ENCODE measurements around the gene LCT.
"Not testable (repeated sequence)": the region's sequence is repeated elsewhere in the genome, so short reads cannot be mapped to it uniquely, and the experiment has no call there.

LCT gene

GRCh38 chr2:135812907-135813511, 24.0 kb downstream of the LCT start:
- no peak for TF ChIP-seq CTCF (IDR thresholded peaks at IDR 0.05; ENCODE audit: borderline replicate concordance, insufficient read depth, low read depth, low read length)
- H3K4me3 ChIP-seq (ENCODE audit: low read depth, low read length), result no peak overlapping the region

- not testable (repeated sequence) for H3K4me3 ChIP-seq (ENCODE audit: low read depth, low read length)
Observed at GRCh38 chr2:135807874-135808273, 29.1 kb downstream of the LCT start.

GRCh38 chr2:135803278-135803677, 33.7 kb downstream of the LCT start:
- H3K4me3 ChIP-seq (ENCODE audit: low read depth, low read length), result no peak overlapping the region
- no peak for TF ChIP-seq CTCF (IDR thresholded peaks at IDR 0.05; ENCODE audit: borderline replicate concordance, insufficient read depth, low read depth, low read length)

- no peak for TF ChIP-seq CTCF (IDR thresholded peaks at IDR 0.05; ENCODE audit: borderline replicate concordance, insufficient read depth, low read depth, low read length)
- H3K4me3 ChIP-seq (ENCODE audit: low read depth, low read length), result no peak overlapping the region
Observed at GRCh38 chr2:135802350-135802749, 34.6 kb downstream of the LCT start.

- no peak overlapping the region for H3K4me3 ChIP-seq (ENCODE audit: low read depth, low read length)
- TF ChIP-seq CTCF (IDR thresholded peaks at IDR 0.05; ENCODE audit: borderline replicate concordance, insufficient read depth, low read depth, low read length), result peak; percentile 18; the same call in 1 of the 2 replicates
Observed at GRCh38 chr2:135800513-135801460, 36.2 kb downstream of the LCT start.

GRCh38 chr2:135799738-135800137, 37.2 kb downstream of the LCT start:
- no peak for TF ChIP-seq CTCF (IDR thresholded peaks at IDR 0.05; ENCODE audit: borderline replicate concordance, insufficient read depth, low read depth, low read length)
- H3K4me3 ChIP-seq (ENCODE audit: low read depth, low read length), result no peak overlapping the region

- TF ChIP-seq CTCF (IDR thresholded peaks at IDR 0.05; ENCODE audit: borderline replicate concordance, insufficient read depth, low read depth, low read length), result peak; percentile 36; the same call in 1 of the 2 replicates
- no peak overlapping the region for H3K4me3 ChIP-seq (ENCODE audit: low read depth, low read length)
Observed at GRCh38 chr2:135798762-135799161, 38.2 kb downstream of the LCT start.
